AG08395 (cell line): ENCODE data around the gene NIPAL3.
"Not testable (repeated sequence)": the region's sequence is repeated elsewhere in the genome, so short reads cannot be mapped to it uniquely, and the experiment has no call there.

Experiments used
- DNase-seq: peaks from one replicate; pipeline ENCODE4 v3.0.0; 2012; ENCODE audit warnings: mixed read lengths, low spot score

Gene NIPAL3

DNA sequence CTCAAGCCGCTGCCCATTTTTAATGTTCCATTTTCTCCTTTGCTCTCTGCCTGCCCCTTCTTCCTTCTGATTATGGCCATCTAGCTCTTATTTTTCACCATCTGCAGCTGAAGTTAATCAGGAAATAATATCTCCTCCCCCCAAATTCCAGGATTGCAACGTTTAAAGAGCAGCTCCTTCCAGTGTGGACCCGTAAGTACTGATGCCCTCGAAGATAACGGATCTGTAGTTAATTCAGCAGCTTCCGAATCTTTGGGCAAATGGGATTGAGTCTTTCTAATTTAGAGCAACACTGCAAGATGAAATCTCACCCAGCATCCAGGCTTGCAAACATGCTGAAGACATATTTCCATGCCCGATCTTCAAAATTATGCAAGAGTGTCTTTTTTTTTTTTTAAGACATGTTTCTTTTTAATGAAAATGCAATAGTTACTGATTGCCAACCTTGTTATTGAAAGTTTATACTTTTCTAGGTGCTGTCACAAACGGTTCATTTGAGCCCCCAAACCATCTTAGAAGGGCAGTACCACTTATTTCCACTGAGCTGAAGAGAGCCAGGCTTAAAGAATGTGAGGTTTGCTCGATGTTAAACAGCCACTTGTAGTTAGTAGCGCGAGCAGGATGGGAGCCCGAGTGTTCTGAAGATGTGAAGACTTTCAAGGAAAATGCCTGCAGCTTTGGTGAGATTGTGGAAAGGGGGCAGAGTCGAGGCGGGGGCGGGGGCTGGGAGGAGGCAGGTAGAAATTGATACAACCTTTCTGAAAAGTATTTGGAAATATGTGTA lies 76.2 kb downstream of the NIPAL3 start:
- peak; percentile 45 for DNase-seq

DNA sequence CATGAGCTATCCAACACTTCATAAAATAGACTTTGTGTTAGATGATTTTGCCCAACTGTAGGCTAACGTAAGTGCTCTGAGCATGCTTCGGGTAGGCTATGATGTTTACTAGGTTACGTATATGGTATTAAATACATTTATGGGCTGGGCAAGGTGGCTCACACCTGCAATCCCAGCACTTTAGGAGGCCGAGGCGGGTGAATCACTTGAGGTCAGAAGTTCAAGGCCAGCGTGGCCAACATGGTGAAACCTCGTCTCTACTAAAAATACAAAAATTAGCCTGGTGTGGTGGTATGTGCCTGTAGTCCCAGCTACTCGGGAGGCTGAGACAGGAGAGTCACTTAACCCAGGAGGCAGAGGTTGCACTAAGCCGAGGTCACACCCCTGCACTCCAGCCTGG lies 77.3 kb downstream of the NIPAL3 start:
- not testable (repeated sequence) for DNase-seq

DNA sequence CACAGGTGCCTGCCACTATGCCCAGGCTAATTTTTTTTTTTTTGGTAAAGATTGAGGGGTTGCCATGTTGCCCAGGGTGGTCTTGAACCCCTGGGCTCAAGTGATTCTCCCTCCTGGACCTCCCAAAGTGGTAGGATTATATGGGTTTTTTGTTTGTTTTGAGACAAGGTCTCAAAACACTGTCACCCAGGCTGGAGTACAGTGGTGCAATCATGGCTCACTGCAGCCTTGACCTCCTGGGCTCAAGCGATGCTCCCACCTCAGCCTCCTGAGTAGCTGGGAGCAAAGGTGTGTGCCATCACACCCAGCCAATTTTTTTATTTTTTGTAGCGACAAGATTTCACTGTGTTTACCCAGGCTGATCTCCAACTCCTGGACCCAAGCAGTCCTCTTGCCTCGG lies 78.2 kb downstream of the NIPAL3 start:
- DNase-seq = no peak

DNA sequence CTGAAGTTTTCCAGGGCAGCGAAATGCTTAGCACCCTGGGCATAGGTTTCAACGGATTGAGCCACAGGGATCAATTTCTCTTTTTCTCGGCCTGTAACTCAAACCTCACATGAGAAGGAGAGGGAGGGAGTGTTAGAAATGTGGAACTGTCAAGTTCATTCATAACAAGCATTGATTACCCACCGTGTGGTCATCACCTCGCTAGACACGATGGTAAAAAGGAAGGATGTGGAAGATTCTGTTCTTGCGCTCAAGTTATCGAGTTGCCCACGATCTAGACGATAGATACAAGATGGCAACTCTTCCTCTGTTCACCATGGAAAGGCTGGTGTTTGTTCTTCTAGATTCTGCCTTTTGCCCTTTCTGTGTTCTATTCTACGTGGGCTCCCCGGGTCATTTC lies 83.0 kb downstream of the NIPAL3 start:
- no peak for DNase-seq

DNA sequence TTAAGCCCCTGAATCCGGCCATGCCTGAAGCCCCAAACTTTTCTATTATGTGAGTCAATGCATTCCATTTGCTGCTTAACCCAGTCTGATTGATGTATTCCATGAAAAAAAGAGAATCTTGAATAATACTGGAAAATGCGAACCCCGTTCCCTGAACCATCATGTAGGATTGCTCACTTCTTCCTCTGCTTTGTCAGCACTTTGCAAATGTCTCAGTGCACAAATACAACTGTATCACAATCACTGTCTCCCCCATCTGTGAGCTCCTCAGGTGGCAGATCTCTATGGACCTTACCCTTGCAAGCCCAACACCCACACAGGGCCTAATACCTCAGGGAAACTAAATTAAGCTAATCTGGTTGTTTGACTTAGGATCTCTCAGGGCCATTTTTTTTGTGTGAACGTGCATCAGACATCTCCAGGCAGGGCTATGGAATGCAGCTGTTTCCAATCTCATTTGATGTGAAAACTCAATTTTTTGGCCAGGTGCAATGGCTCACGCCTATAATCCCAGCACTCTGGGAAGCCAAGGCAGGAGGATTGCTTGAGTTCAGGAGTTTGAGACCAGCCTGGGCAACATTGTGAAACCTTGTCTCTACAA lies 84.9 kb downstream of the NIPAL3 start:
- no peak for DNase-seq

DNA sequence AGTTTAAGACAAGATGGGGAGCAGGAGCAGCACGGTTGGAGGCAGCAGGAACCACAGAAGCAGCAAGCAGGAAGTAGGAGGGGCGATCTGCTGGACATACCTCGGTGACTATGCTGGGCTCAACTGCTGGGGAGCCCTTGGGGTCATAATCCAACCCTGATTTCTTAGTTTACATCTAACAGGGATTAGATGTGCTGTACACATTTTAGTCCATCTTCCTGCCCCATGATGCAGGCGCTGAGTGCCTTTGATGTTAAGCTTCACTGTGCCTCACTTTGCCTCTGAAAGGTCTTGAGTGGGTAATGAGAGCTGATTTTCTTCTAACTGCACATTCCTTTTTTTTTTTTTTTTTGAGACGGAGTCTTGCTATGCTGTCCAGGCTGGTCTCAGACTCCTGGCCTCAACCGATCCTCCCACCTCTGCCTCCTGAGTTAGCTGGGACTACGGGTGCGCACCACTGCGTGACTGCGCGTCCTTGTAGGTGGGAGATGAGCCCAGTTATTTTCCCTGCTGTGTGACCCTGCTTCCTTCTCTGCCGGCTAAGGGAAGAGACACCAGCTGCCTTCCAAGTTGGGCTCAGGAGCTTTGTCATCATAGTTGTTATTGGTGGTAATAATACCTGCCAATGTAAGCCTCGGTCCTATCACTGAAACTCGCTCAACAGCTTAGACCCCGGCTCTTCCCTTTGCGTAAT lies 85.9 kb downstream of the NIPAL3 start:
- peak; percentile 48 for DNase-seq

DNA sequence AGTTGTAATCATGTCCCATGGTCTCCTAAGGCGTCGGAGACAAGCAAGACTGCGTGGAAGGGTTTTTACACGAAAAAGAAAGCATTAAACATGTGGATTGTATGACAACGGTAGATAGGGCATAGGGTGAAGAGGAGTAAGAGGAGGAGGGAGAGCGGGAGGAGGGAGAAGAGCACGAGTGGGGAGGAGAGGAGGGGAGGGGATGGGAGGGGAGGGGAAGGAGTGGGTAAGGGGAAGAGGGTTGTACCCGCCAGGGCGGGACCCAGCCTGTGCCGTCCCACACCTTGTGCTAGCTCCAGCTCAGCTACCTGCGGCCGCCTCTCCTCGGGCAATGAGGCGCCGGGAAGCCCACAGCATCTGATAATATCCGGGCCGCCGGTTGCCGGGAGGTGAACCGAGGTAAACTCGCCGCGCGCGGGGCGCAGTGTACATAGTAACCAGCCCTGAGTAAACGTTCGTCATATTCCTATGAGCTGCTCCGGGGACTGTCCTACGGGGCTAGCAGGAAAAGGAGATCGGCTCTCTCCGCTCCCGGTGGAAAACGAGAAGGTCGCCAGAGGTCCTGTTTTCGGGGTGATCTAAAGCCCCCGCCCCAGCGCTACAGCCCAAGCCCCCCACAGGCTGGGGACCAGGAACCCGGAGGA lies 86.6 kb downstream of the NIPAL3 start:
- peak; percentile 67 for DNase-seq

DNA sequence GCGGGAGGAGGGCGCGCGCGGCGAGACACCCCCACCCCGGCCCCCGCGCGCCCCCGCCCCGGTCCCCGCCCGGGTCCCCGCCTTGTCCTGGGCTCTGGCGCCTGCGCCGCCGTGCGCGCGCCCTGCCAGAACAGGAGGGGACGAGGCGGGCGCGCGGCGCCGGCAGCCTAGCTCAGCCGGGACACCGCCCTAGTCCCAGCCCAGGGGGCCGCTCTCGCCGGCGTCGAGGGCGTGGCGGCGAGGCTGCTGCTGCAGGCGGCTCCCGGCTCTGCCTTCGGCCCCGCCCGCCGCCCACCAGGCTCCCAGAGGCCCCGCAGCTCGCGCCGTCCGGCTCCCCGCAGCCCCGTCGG lies 87.1 kb downstream of the NIPAL3 start, which contains the start of gene RCAN3:
RCAN3 (plus strand) TSS at position 128 of the 350 bp plus-strand sequence. CDS start 11,537 bp downstream, outside the sequence.
- DNase-seq = peak; percentile 97

DNA sequence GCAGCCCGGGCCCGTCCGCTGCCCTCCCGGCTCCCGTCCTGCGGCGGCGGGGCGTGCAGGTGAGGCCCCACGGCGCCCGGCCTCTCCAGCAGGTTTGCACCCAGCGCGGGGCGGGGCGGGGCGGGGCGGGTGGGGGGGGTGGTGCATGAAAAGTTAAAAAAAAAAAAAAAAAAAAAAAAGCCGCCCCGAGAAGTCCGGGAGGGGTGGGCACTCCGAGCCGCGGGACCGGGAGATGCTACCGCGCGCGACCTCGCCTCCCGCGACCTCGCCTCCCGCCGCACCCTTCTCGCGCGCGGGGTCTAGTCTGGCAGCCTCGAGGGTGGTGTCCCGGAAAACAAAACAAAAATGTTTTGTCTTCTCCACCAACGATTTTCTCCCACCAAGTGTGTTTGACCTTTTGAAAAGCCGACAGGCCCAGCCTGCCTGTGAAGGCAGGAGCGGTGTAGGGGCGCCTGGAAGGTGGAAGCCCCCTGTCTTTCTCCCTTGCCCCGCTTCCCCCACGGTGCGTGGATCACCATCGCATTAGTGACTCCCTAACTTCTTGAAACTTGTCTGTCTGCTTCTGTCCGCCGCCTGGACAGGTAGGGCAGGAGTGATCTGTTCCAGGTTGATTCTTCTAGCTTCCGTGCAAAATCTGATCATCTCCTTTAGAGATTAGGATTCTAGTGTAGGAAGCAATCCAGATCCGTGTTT lies 87.6 kb downstream of the NIPAL3 start:
- peak; percentile 14 for DNase-seq

DNA sequence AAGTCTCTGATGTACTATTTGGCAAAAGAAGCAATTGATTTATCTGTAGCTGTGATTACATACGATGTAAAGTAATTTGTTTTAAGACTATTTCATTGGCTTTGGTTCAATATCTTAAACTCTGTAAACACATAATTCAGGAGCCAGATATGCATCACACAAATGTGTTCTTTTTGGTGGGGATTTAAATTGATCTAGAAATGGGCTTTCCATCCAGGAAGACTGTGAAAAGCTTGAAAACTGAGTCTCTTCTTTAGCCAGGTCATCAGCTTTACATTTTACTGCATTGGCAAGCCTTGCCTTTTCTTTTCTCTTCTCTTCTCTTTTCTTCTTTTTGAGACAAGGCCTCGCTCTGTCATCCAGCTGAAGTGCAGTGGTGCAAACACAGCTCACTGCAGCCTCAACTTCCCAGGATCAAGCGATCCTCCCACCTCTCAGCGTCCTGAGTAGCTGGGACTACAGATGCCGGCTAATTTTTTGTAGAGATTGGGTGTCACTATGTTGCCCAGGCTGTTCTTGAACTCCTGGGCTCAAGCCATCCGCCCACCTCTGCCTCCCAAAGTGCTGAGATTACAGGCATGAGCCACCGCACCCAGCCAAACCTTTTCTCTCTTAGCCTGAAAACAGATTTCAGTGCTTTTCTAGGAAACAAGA lies 88.4 kb downstream of the NIPAL3 start:
- DNase-seq = no peak

DNA sequence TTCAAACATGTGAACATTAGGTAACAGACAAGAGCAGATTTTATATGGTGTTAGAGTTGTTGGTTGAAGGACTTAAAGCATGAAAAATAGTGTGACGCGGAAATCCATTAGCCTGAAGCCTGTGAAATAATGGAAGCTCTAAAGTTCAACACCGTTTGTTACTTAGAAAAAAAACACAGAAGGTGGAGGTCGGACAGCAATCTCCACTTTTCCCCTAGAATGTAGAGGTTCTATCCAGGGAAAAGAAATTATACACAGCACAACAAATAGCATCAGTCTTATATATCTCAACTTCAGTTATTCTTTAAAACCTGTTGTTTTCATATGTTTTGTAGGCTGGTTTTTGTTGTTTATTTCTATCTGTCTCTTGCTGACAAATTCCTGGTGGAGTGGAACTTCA lies 89.0 kb downstream of the NIPAL3 start:
- no peak for DNase-seq

DNA sequence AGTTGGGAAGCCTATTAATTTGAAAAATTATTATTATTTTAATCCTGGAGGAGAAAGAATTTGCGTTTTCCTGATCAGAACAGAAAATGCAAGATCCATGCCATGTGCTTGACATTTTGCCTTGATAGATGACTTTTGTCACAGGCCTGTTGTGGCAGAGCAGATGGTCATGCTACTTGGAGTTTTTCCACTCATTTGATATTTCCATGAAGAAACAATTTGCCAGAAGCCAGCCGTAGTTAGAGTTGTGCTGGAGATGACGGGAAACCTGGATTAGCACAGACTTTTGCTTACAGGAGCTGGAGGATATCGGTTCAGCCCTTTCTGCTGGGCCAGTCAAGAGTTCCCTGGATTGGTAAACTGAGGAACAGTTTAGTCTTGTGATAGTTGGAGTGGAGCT lies 90.2 kb downstream of the NIPAL3 start:
- no peak for DNase-seq

DNA sequence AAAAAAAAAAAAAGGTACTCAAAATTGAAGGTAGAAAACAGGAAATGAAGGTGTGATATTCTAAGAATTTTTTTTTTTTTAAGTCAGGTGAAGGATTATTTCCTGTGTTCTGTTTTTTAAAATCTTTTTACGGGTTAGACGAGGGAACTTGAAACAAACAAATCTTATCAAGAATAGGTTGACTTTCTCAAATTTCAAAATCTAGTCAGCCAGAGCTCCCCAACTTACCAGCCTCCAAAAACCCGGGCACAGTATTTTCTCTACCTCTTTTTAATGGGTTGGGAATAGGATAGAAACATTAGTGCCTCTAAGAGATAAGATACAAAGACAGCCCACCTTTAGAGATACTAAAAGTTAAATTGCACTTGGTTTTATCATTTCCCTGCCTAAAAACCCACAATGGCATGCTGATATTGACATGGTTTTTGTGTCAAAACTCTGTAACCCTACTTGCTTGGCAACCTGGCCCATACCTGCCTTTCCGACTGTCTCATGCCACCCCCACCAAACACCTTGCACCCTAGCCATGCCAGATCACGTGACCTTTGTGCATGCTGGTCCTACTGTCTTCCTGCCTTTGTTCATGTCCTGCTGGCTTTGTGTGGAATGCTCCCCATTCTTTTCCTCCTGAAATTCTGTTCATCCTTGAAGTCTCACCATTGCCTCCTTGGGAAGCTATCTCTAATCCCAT lies 91.2 kb downstream of the NIPAL3 start:
- DNase-seq = no peak

DNA sequence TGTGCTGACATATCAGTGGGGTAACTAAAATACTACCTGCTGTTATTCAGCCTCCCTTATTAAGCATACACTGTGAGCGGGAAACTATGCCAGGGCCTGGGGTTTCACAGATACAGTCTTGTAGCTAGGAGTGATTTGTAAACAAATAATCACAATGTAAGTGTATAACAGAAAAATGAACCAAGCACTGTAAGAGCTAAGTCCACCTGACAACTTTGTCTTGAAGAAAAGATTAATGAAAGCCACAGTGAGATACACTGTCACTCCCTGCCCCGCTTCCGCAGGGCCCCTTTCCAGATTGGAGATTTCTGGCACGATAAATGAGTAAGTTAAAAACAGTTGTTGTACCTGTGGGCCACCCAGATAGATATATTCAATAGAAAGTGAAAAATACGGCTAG lies 91.8 kb downstream of the NIPAL3 start:
- DNase-seq = no peak

DNA sequence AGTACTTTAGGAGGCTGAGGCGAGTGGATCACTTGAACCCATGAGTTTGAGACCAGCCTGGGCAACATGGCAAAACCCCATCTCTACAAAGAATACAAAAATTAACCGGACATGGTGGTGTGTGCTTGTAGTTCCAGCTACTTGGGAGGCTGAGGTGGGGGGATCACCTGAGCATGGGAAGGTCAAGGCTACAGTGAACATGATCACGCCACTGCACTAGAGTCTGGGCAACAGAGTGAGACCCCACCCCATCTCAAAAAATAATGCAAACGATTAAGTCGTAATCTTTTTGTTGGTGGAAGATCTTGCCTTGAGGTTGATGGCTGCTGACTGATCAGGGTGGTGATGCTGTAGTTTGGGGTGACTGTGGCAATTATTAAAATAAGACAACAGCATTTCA lies 93.3 kb downstream of the NIPAL3 start:
- no peak for DNase-seq

DNA sequence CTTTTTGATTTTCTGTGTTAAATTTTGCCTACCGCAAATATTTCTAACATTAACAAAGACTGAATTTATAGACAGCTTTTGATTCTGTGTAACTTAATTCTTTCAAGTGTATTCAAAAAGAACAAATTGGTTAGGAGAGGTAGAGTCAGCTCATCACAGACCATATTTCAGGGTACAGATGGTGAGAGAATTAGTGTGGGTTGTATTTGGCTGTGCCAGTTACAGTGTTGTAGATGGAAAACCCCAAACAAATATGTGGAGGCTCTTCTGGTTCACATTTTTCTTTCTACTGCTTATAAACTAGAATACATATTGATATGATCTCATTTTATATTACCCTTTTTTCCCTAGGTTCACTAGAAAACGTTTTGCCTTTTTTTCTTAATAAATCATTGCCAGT lies 98.1 kb downstream of the NIPAL3 start:
- no peak for DNase-seq

DNA sequence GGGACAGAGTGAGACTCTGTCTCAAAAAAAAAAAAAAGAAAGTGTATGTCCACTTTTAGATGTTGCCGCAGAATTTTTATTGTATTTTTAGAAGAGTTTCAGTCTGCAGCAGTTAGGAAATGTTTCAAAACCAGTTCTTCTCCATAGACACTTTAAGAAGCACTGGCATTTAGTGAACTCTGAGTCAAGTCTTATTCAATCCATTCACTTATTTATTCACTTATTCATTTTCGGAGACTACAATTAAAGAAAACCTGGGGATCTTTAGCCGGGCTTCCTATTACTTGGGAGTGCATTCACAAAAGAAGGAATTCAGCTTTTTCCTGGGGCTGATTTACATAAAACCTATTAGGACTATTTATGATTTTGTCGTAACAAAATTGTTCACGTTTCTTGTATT lies 99.3 kb downstream of the NIPAL3 start:
- DNase-seq = no peak

DNA sequence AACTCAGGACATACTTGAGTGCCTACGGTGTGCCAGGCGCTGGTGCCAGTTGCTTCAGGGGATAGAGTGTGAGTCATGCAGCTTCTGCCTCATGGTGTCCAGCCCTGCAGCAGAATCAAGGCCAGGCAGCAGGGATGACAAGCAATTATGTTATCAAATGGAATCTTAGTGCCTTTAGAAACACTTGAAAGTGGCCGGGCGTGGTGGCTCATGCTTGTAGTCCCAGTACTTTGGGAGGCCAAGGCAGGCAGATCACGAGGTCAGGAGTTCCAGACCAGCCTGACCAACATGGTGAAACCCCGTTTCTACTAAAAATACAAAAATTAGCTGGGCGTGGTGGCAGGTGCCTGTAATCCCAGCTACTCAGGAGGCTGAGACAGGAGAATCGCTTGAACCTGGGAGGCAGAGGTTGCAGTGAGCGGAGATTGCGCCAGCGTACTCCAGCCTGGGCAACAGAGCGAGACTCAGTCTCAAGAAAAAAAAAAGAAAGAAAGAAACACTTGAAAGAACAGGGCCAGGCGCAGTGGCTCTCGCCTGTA lies 100.1 kb downstream of the NIPAL3 start:
- DNase-seq = peak; percentile 82

DNA sequence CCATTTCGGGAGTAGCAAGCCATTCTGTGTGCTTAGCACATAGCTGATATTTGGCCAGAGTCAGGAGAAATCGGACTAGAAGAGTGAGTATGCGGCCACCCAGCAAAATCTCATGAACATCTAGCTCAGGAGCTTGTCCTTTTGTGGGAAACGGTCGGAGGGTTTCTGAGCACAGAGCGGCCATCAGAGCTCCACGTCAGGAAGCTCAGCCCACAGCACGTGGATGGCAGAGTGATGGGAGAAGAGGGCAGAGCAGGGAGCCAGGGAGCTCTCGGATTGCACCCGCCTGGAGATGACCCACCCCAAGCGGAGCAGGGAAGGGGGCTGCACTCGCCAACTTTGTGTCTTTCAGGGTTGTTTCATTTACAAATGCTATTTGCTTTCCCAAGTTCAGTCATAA lies 100.9 kb downstream of the NIPAL3 start:
- DNase-seq = no peak

DNA sequence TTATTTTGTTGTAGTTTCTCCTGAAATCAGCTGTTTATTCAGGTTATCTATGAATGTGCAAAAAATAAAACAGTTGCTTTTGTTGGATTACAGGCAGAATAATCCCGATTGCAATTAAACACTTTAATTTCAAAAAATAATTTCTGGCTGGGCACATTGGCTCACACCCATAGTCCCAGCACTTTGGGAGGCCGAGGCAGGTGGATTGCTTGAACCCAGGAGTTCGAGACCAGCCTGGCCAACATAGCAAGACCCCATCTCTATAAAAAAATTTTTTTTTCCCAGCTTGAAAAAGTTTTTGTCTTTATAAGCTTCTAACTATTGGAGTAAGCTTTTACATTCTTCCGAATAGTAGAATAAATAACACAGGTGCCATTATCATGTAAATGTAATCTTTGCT lies 102.3 kb downstream of the NIPAL3 start:
- DNase-seq = no peak

DNA sequence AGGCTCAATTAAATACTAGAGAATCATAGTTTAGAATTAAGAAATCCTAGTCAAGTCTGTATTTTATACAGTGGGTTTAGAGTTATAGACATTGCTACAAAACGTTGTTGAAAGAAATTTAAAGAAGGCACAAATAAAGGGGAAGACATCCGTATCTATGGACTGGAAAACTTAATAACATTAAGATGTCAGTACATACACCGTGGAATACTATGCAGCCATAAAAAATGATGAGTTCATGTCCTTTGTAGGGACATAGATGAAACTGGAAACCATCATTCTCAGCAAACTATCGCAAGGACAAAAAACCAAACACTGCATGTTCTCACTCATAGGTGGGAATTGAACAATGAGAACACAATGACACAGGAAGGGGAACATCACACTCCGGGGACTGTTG lies 104.7 kb downstream of the NIPAL3 start:
- not testable (repeated sequence) for DNase-seq
